ENCODE data around the gene PROSER2. TPM values are rescaled to one million over a fixed set of nuclear protein-coding genes. Genes with fewer than 3 reads are reported as not detected.

Gene PROSER2
- total and polyA plus RNA-seq, 9 donors: 1.3 to 13.4 (median 3.7) TPM

- Histone ChIP-seq H3K4me3 (no peak overlapping the region), H3K27ac (no peak overlapping the region), H3K4me1 (ENCODE audit: insufficient read depth) (peaks cover 2% of the 10 kb centered on the region), H3K36me3 (no peaks in the 10 kb centered on the region), H3K9me3 (no peaks in the 10 kb centered on the region), H3K27me3 (no peaks in the 10 kb centered on the region)
- DNase-seq: no peak
- intact Hi-C loops (cut with DNase I): no loop called here
- 92 to 96% (median 95%) methylated on average over 5 of the region's 5 CpGs for WGBS, 3 donors
- no peak for TF ChIP-seq POLR2A (IDR thresholded peaks at IDR 0.05)
- no peak for TF ChIP-seq CTCF (IDR thresholded peaks at IDR 0.05)
- no peak for TF ChIP-seq EP300 (IDR thresholded peaks at IDR 0.05)
Observed at GRCh38 chr10:11794566-11794965, 28.6 kb upstream of the PROSER2 start.

DNA sequence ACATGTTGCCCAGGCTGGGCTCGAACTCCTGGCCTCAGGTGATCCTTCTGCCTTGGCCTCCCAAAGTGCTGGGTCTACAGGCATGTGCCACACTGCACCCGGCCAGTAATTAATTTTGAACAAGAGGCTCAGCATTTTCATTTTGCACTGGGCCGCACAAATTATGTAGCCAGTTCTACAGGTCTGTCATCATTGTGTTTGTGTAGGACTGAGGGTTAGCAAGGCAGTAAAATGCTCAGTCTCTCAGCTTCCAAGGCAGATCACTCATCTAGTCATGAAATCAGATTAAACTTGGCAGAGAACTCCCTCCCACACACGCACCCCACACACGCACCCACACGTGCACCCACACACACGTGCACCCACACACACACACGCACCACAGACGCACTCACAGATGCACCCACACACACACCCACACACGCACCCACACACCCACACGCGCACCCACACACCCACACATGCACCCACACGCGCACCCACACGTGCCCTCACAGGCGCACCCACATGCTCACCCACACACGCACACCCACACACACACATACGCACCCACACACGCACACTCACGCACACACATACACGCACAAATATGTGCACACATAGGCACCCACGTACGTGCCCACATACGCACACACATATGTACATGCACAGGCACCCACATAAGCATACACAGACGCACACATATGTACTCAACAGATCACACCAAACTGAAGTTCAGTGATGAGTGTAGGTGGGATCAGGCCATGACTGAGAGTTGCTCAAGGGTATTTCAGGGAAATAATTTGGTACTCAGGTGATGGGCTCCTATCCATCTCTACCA, 27.8 kb upstream of the PROSER2 start:
- Histone ChIP-seq H3K4me3 (no peak overlapping the region), H3K4me1 (ENCODE audit: insufficient read depth) (peaks cover 2% of the 10 kb centered on the region), H3K36me3 (no peaks in the 10 kb centered on the region), H3K27me3 (no peaks in the 10 kb centered on the region), H3K27ac (no peak overlapping the region), H3K9me3 (no peaks in the 10 kb centered on the region)
- DNase-seq: no peak
- 89 to 90% (median 90%) methylated on average over 25 of the region's 25 CpGs for WGBS, 3 donors
- intact Hi-C loops (cut with DNase I): no loop called here
- no peak for TF ChIP-seq EP300 (IDR thresholded peaks at IDR 0.05)
- TF ChIP-seq POLR2A (IDR thresholded peaks at IDR 0.05): no peak
- no peak for TF ChIP-seq CTCF (IDR thresholded peaks at IDR 0.05)

DNA sequence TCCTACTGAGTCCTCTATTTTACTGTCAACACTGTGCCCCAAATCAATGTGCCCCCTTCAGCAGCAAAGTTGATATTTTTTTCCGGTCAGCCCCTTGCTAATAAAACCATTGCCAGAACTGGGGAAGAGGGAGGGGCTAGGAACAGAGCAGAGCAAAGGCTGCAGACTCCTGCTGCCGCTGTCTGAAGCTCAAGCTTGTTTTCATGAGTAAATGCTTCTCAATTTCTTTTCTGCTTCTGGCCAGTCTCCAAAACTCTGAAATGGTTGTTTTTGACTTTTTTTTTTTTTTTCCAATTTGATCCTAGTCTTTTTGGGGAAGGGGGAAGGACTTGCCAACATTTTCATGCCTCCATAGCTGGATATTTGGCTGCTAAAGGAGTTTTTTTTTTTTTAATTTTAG, 26.7 kb upstream of the PROSER2 start:
- no peak for TF ChIP-seq EP300 (IDR thresholded peaks at IDR 0.05)
- 7 to 27% (median 17%) methylated on average over 2 of the region's 2 CpGs for WGBS, 3 donors
- no peak for DNase-seq

GRCh38 chr10:11797281-11797680, 25.9 kb upstream of the PROSER2 start:
- TF ChIP-seq CTCF (IDR thresholded peaks at IDR 0.05) (no peak), POLR2A (IDR thresholded peaks at IDR 0.05) (no peak), EP300 (IDR thresholded peaks at IDR 0.05) (no peak)
- H3K4me3 ChIP-seq: no peak overlapping the region
- WGBS, 3 donors: 92 to 95% (median 94%) methylated on average over 10 of the region's 10 CpGs
- no peaks in the 10 kb centered on the region for H3K36me3 ChIP-seq
- H3K4me1 ChIP-seq (ENCODE audit: insufficient read depth): peaks cover 2% of the 10 kb centered on the region
- H3K9me3 ChIP-seq: no peaks in the 10 kb centered on the region
- intact Hi-C loops (cut with DNase I): no loop called here
- H3K27ac ChIP-seq: no peak overlapping the region
- H3K27me3 ChIP-seq: no peaks in the 10 kb centered on the region
- DNase-seq: no peak

More for the DNA sequence above, 26.7 kb upstream of the PROSER2 start:
- no peaks in the 10 kb centered on the region for H3K9me3 ChIP-seq
- peaks cover 2% of the 10 kb centered on the region for H3K4me1 ChIP-seq (ENCODE audit: insufficient read depth)
- H3K27me3 ChIP-seq: no peaks in the 10 kb centered on the region
- H3K27ac ChIP-seq: no peak overlapping the region
- intact Hi-C loops (cut with DNase I): no loop called here
- H3K36me3 ChIP-seq: no peaks in the 10 kb centered on the region
- H3K4me3 ChIP-seq: no peak overlapping the region

All from ovary (tissue), 9 donors.